GM18861 (cell line): Measurements from ENCODE around the gene CYP2F1.

Experiments
- ATAC-seq: cut with Tn5 transposase; IDR thresholded peaks from one replicate; pipeline ENCODE4 v1.9.1; 2021; ENCODE audit not compliant: unreplicated experiment

The CYP2F1 gene

DNA sequence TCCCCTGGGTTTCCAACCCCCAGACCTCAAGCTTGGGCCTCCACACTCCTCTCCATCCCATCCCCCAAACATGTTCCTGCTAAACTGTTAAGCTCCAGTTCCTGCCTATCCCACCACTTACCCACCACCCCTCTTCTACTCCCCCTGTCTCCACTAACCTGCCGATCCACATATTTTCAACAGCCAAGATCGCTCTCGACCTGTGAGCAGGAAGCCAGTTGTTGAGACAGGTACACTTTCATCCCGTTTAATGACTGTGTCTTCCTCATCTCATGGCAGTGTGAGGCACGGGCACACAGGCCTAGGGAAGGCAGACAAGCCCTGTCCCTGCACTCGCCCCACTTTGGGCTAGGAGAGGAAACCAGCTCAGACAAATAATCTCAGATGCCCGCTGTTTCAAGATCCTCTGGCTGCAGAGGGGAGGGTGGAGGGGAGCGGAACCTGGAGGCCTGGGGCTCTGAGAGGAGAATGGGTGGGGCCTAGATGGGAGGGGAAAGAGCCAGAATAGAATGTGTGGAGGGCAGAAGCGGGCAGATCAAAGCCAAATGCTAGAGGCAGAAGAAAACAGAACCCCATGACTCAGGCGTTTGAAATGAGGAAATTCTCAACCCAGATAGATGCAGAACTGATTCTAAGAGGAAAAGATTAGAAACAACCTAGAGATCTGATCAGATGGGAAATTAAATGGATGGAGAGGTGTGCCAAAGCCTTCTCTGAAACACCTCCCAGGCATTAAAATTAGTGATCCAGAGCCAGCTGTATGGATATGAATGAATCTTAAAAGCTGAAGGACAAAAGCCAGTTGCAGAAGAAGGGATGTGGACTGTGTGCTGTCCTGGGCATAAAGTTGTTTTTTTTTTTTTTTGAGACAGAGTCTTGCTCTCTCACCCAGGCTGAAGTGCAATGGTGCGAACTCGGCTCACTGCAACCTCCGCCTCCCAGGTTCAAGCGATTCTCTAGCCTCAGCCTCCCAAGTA, 61.9 kb downstream of the CYP2F1 start:
- no peak for ATAC-seq
